ENCODE measurements around the gene SPSB4. TPM values are rescaled to one million over a fixed set of nuclear protein-coding genes. Genes with fewer than 3 reads are reported as not detected.

The SPSB4 gene
- total and polyA plus RNA-seq, 2 of the 13 experiments (the other 11 are each of a cell fraction or from before 2014, with no cell fraction given): not detected

GRCh38 chr3:141081141-141081795, 30.1 kb downstream of the SPSB4 start:
- in situ Hi-C loops (cut with HindIII; ENCODE audit: extremely low pct_ligation_motif_present, low pct_unique_long_range_greater_than_20kb): no loop called here

More at GRCh38 chr3:141081141-141081795, 30.1 kb downstream of the SPSB4 start:
- CTCF ChIA-PET (ENCODE audit: low intra/inter-chr PET ratio, low total read pairs): no interaction called here
- Histone ChIP-seq H3K27me3 (ENCODE audit: control insufficient read depth in 1 of 2, insufficient read depth in 2 of 2, low read length in 2 of 2) (peaks cover 0 to 35% of the 10 kb centered on the region in 2 experiments; a peak in 3 of 5 replicates), H3K27ac (ENCODE audit: extremely low read length, insufficient read depth, low read length) (no peak overlapping the region), H3K36me3 (replicated peaks in 1 of 2; ENCODE audit: control insufficient read depth in 1 of 2, insufficient read depth in 2 of 2, low read length in 2 of 2) (no peaks in the 10 kb centered on the region), H3K79me2 (ENCODE audit: insufficient read depth, low read length) (no peaks in the 10 kb centered on the region), H3K9ac (ENCODE audit: insufficient read depth, low read depth, low read length) (no peak overlapping the region), H2AFZ (ENCODE audit: low read length) (no peak overlapping the region), H3K4me1 (ENCODE audit: insufficient read depth, low read length) (peaks cover 10% of the 10 kb centered on the region), H4K20me1 (ENCODE audit: insufficient read depth, low read length) (no peaks in the 10 kb centered on the region), H3K4me3 (replicated peaks in 1 of 3; ENCODE audit: insufficient read depth in 1 of 3, low read depth in 2 of 3, low read length in 3 of 3) (no peak overlapping the region), H3K4me2 (ENCODE audit: low read depth, low read length) (no peak overlapping the region), H3K9me3 (ENCODE audit: low read length) (no peaks in the 10 kb centered on the region)
- POLR2A ChIA-PET: no interaction called here
- FAIRE-seq (no peak), DNase-seq (ENCODE audit: low spot score) (no peak), ATAC-seq (peak; percentile 22; the same call in 2 of the 3 replicates)
- TF ChIP-seq MXD3 (CRISPR knock-in tag; IDR thresholded peaks at IDR 0.05) (no peak), GATAD1 (CRISPR knock-in tag; IDR thresholded peaks at IDR 0.05) (no peak), ZNF574 (CRISPR knock-in tag; IDR thresholded peaks at IDR 0.05) (no peak), DBP (CRISPR knock-in tag; IDR thresholded peaks at IDR 0.05; ENCODE audit: not compliant biosample characterization) (no peak), TFE3 (CRISPR knock-in tag; IDR thresholded peaks at IDR 0.05) (no peak), ZFX (CRISPR knock-in tag; IDR thresholded peaks at IDR 0.05; ENCODE audit: low read depth) (no peak), CCDC6 (CRISPR knock-in tag; IDR thresholded peaks at IDR 0.05) (no peak), RCOR2 (CRISPR knock-in tag; IDR thresholded peaks at IDR 0.05) (no peak), TOE1 (CRISPR knock-in tag; IDR thresholded peaks at IDR 0.05) (no peak), GZF1 (CRISPR knock-in tag; IDR thresholded peaks at IDR 0.05) (no peak), PPARG (CRISPR knock-in tag; conservative IDR thresholded peaks at IDR 0.05) (no peak), FIP1L1 (IDR thresholded peaks at IDR 0.05; ENCODE audit: borderline replicate concordance, insufficient read depth, low read depth, low read length) (no peak), ARNT2 (CRISPR knock-in tag; IDR thresholded peaks at IDR 0.05; ENCODE audit: low read depth) (no peak), MIXL1 (CRISPR knock-in tag; IDR thresholded peaks at IDR 0.05) (no peak)
- no TSS peak for BruUV-seq (replicated peaks)
- intact Hi-C loops (cut with micrococcal nuclease; ENCODE audit: unreplicated experiment): no loop called here
- 24% methylated on average over 10 of the region's 10 CpGs for WGBS (ENCODE audit: low lambda C conversion rate)
